Tibial nerve (tissue), 4 donors: ENCODE measurements around the gene LRIT1. TPM values are rescaled to one million over a fixed set of nuclear protein-coding genes. Genes with fewer than 3 reads are reported as not detected.

Experiments used
- DNase-seq, 2 donors: peaks; one replicate each; pipeline ENCODE4 v3.0.0-alpha.2; 2019; ENCODE audit warnings: low spot score in 2 of 2
- H3K27ac ChIP-seq, 4 donors: fragments of 200-600 bp; sonication (generic) in 3 of 4; one replicate each; pipeline ENCODE4 v1.5.1; 2017 to 2019; ENCODE audit warnings: mild to moderate bottlenecking in 1 of 4
- H3K27me3 ChIP-seq, 2 donors: fragments of 200-600 bp; sonication (generic) in 1 of 2; one replicate each; pipeline versions ENCODE4 v1.5.1 to v1.6.0; 2017 to 2019
- H3K36me3 ChIP-seq, 3 donors: fragments of 200-600 bp; sonication (generic); one replicate each; pipeline ENCODE4 v1.5.1; 2018 to 2019
- H3K4me1 ChIP-seq, 4 donors: fragments of 200-600 bp; sonication (generic) in 3 of 4; one replicate each; pipeline ENCODE4 v1.5.1; 2017 to 2019
- H3K4me3 ChIP-seq, 4 donors: fragments of 200-600 bp; sonication (generic) in 3 of 4; one replicate each; pipeline ENCODE4 v1.5.1; 2017 to 2019; ENCODE audit warnings: mild to moderate bottlenecking in 1 of 4, moderate library complexity in 1 of 4
- H3K9me3 ChIP-seq, 4 donors: fragments of 200-600 bp; sonication (generic) in 3 of 4; one replicate each; pipeline ENCODE4 v1.5.1; 2017 to 2019
- CTCF ChIP-seq, 5 experiments: fragments of 200-600 bp in 3 of 5; fragments of 450-650 bp in 2 of 5; sonication (generic) in 3 of 5; IDR thresholded peaks; one replicate each; pipeline ENCODE4 v1.5.1; 2016 to 2019; ENCODE audit warnings: antibody characterized with exemption in 5 of 5, mild to moderate bottlenecking in 3 of 5, moderate library complexity in 2 of 5
- EP300 ChIP-seq, 2 donors: sonication (generic); formaldehyde crosslinking; IDR thresholded peaks; one replicate each; pipeline ENCODE4 v1.6.1; 2017; ENCODE audit warnings: antibody characterized with exemption in 2 of 2, mild to moderate bottlenecking in 1 of 2
- POLR2A ChIP-seq, 2 donors: fragments of 450-650 bp; IDR thresholded peaks; one replicate each; pipeline ENCODE4 v1.6.1; 2017; ENCODE audit warnings: antibody characterized with exemption in 2 of 2, mild to moderate bottlenecking in 2 of 2, moderate library complexity in 2 of 2
- WGBS, 2 donors: methylation state at CpG; one replicate each; pipeline ENCODE4 v1.1.5; 2018; 5-methylcytosine and 5-hydroxymethylcytosine counted together
- total RNA-seq, 4 donors: library from RNA; depleted of rRNA; stranded (reverse); fragments of >200 nt; gene quantifications; one replicate each; pipeline ENCODE4 v1.1.0, GENCODE V29; 2016

The LRIT1 gene
- total RNA-seq, 4 donors from 2014 or later: not detected

- DNase-seq: no peak
- no peaks in the 10 kb centered on the region for H3K4me1 ChIP-seq
- H3K27ac ChIP-seq: no peak overlapping the region
- no peak overlapping the region for H3K4me3 ChIP-seq
- no peak for TF ChIP-seq POLR2A (IDR thresholded peaks at IDR 0.05)
- no peak for TF ChIP-seq CTCF (IDR thresholded peaks at IDR 0.05)
- TF ChIP-seq EP300 (IDR thresholded peaks at IDR 0.05): no peak
- H3K27me3 ChIP-seq: peaks cover 0 to 8% of the 10 kb centered on the region in 2 donors
- no peaks in the 10 kb centered on the region for H3K9me3 ChIP-seq
- 84 to 89% methylated on average over 10 of the region's 10 CpGs for WGBS, 2 donors
- H3K36me3 ChIP-seq: no peaks in the 10 kb centered on the region
These were observed 9.0 kb downstream of the LRIT1 start for GRCh38 chr10:84232376-84232775.

GRCh38 chr10:84230359-84230758, 11.0 kb downstream of the LRIT1 start:
- H3K36me3 ChIP-seq: no peaks in the 10 kb centered on the region
- DNase-seq: no peak
- 50 to 64% methylated on average over 1 of the region's 1 CpG for WGBS, 2 donors
- H3K9me3 ChIP-seq: no peaks in the 10 kb centered on the region
- no peak overlapping the region for H3K4me3 ChIP-seq
- H3K4me1 ChIP-seq: no peaks in the 10 kb centered on the region
- TF ChIP-seq CTCF (IDR thresholded peaks at IDR 0.05) (no peak), POLR2A (IDR thresholded peaks at IDR 0.05) (no peak), EP300 (IDR thresholded peaks at IDR 0.05) (no peak)
- no peak overlapping the region for H3K27ac ChIP-seq
- peaks cover 0 to 3% of the 10 kb centered on the region in 2 donors for H3K27me3 ChIP-seq

- no peak overlapping the region for H3K27ac ChIP-seq
- no peaks in the 10 kb centered on the region for H3K4me1 ChIP-seq
- WGBS, 2 donors: 63 to 68% methylated on average over 4 of the region's 4 CpGs
- H3K4me3 ChIP-seq: no peak overlapping the region
- H3K36me3 ChIP-seq: no peaks in the 10 kb centered on the region
- no peaks in the 10 kb centered on the region for H3K27me3 ChIP-seq
- no peak for DNase-seq
- no peaks in the 10 kb centered on the region for H3K9me3 ChIP-seq
- TF ChIP-seq CTCF (IDR thresholded peaks at IDR 0.05) (no peak), POLR2A (IDR thresholded peaks at IDR 0.05) (no peak), EP300 (IDR thresholded peaks at IDR 0.05) (no peak)
These were observed 13.5 kb downstream of the LRIT1 start for GRCh38 chr10:84227810-84228209.

GRCh38 chr10:84226616-84227015, 14.7 kb downstream of the LRIT1 start:
- H3K36me3 ChIP-seq: no peaks in the 10 kb centered on the region
- no peaks in the 10 kb centered on the region for H3K9me3 ChIP-seq
- TF ChIP-seq EP300 (IDR thresholded peaks at IDR 0.05) (no peak), POLR2A (IDR thresholded peaks at IDR 0.05) (no peak), CTCF (IDR thresholded peaks at IDR 0.05) (no peak)
- no peak overlapping the region for H3K27ac ChIP-seq
- no peaks in the 10 kb centered on the region for H3K4me1 ChIP-seq
- H3K4me3 ChIP-seq: no peak overlapping the region
- DNase-seq: no peak
- no peaks in the 10 kb centered on the region for H3K27me3 ChIP-seq
- 74 to 80% methylated on average over 3 of the region's 3 CpGs for WGBS, 2 donors

- no peaks in the 10 kb centered on the region for H3K4me1 ChIP-seq
- TF ChIP-seq POLR2A (IDR thresholded peaks at IDR 0.05): no peak
- no peak for TF ChIP-seq EP300 (IDR thresholded peaks at IDR 0.05)
- no peak for TF ChIP-seq CTCF (IDR thresholded peaks at IDR 0.05)
- no peak within 1 kb of the TSS for H3K4me3 ChIP-seq
- H3K27ac ChIP-seq: no peak within 1 kb of the TSS
- no peaks in the 10 kb centered on the region for H3K9me3 ChIP-seq
- H3K27me3 ChIP-seq: no peaks in the 10 kb centered on the region
- H3K36me3 ChIP-seq: no peaks in the 10 kb centered on the region
- no peak for DNase-seq
- 61 to 65% methylated on average over 6 of the region's 6 CpGs for WGBS, 2 donors
These were observed 15.7 kb downstream of the LRIT1 start, which contains the start of gene LRIT2 for GRCh38 chr10:84225427-84226173. LRIT2 (minus strand) TSS chr10:84225544; CDS start chr10:84225520, 24 bp downstream.
